Measurements from ENCODE around the gene RBKS. TPM values are rescaled to one million over a fixed set of nuclear protein-coding genes. Genes with fewer than 3 reads are reported as not detected.

The RBKS gene
- total and polyA plus RNA-seq, 2 of the 13 experiments (the other 11 are each of a cell fraction or from before 2014, with no cell fraction given), result 7.7 to 8.3 TPM

DNA sequence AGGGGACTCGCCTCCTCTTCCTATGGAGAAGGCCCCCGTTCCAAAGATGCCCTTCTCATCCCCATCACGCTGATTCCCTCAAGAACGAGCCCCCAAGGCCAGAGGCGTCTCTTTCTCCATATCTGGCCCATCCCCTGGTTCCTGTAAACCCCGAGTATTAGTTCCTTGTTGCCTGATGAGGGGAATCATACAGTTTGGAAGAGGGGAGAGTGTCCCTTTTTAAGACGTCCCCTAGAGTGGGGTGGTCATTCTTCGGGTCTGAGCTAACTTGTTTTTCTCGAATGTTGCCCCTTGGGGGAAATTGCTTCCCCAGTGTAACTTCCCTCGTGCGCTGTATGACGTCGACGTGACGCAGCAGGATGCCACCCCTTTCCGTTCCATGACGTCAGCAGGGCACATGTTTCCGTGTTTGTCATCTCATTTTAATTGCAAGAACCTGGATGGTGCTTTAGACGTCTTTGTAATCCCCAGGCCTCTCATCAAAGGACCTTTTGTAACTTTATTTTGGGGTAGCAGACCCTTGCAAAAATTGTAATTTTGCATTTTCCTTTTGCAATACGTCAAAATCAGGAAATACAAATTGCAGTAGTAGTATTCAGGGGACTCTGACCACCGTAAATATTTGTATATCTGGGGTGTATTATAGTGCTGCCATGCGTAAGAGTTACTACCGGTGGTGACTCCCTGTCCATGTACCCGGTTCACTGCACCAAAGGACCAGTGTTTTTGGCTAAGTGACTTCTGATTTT, 911 bp upstream of the RBKS start (continued):
- TF ChIP-seq ZNF451 (CRISPR knock-in tag; IDR thresholded peaks at IDR 0.05), result no peak
- TF ChIP-seq ZNF615 (CRISPR knock-in tag; IDR thresholded peaks at IDR 0.05; ENCODE audit: borderline replicate concordance), result peak; percentile 88; the same call in 1 of the 2 replicates
- TF ChIP-seq POGZ (CRISPR knock-in tag; IDR thresholded peaks at IDR 0.05), result peak; percentile 92
- TF ChIP-seq HIVEP1 (CRISPR knock-in tag; IDR thresholded peaks at IDR 0.05), result peak; percentile 90
- TF ChIP-seq MAZ (IDR thresholded peaks at IDR 0.05; ENCODE audit: borderline replicate concordance, low read depth, low read length), result 0 out of 2 replicates have a peak, but pooled peaks have one; percentile 15
- no peak for TF ChIP-seq MAZ (CRISPR knock-in tag; IDR thresholded peaks at IDR 0.05; ENCODE audit: low read depth)
- no peak for TF ChIP-seq HMGA1 (CRISPR knock-in tag; conservative IDR thresholded peaks at IDR 0.05)
- no peak for TF ChIP-seq SALL2 (CRISPR knock-in tag; IDR thresholded peaks at IDR 0.05)
- no peak for TF ChIP-seq ZNF33A (CRISPR knock-in tag; IDR thresholded peaks at IDR 0.05; ENCODE audit: borderline replicate concordance)
- TF ChIP-seq, protein P1, sequence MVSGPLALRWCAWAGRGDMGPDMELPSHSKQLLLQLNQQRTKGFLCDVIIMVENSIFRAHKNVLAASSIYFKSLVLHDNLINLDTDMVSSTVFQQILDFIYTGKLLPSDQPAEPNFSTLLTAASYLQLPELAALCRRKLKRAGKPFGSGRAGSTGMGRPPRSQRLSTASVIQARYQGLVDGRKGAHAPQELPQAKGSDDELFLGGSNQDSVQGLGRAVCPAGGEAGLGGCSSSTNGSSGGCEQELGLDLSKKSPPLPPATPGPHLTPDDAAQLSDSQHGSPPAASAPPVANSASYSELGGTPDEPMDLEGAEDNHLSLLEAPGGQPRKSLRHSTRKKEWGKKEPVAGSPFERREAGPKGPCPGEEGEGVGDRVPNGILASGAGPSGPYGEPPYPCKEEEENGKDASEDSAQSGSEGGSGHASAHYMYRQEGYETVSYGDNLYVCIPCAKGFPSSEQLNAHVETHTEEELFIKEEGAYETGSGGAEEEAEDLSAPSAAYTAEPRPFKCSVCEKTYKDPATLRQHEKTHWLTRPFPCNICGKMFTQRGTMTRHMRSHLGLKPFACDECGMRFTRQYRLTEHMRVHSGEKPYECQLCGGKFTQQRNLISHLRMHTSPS (CRISPR knock-in tag; IDR thresholded peaks at IDR 0.05; ENCODE audit: low read depth), result no peak
- TF ChIP-seq ZNF230 (CRISPR knock-in tag; IDR thresholded peaks at IDR 0.05), result no peak; the same call in 1 of the 2 replicates
- 0 out of 2 replicates have a peak, but pooled peaks have one; percentile 63 for TF ChIP-seq ZNF383 (CRISPR knock-in tag; IDR thresholded peaks at IDR 0.05; ENCODE audit: borderline replicate concordance)
- no peak for TF ChIP-seq FIP1L1 (IDR thresholded peaks at IDR 0.05; ENCODE audit: borderline replicate concordance, insufficient read depth, low read depth, low read length)
- no peak; the same call in 1 of the 2 replicates for TF ChIP-seq ZNF256 (CRISPR knock-in tag; conservative IDR thresholded peaks at IDR 0.05)
- TF ChIP-seq ZNF652 (CRISPR knock-in tag; IDR thresholded peaks at IDR 0.05; ENCODE audit: borderline replicate concordance, low read depth), result no peak
- no peak for TF ChIP-seq SNRNP70 (IDR thresholded peaks at IDR 0.05; ENCODE audit: low read depth, low read length)
- TF ChIP-seq YEATS4 (CRISPR knock-in tag; IDR thresholded peaks at IDR 0.05; ENCODE audit: borderline replicate concordance), result no peak
- peak; percentile 78 for TF ChIP-seq GATAD2A (CRISPR knock-in tag; IDR thresholded peaks at IDR 0.05)
- TF ChIP-seq TBL1XR1 (IDR thresholded peaks at IDR 0.05; ENCODE audit: borderline replicate concordance, low read length, partially characterized antibody), result peak; percentile 44
- no peak for TF ChIP-seq ZNF101 (CRISPR knock-in tag; IDR thresholded peaks at IDR 0.05; ENCODE audit: borderline replicate concordance, low read depth)
- TF ChIP-seq ISX (CRISPR knock-in tag; conservative IDR thresholded peaks at IDR 0.05), result no peak
- TF ChIP-seq, protein P2, sequence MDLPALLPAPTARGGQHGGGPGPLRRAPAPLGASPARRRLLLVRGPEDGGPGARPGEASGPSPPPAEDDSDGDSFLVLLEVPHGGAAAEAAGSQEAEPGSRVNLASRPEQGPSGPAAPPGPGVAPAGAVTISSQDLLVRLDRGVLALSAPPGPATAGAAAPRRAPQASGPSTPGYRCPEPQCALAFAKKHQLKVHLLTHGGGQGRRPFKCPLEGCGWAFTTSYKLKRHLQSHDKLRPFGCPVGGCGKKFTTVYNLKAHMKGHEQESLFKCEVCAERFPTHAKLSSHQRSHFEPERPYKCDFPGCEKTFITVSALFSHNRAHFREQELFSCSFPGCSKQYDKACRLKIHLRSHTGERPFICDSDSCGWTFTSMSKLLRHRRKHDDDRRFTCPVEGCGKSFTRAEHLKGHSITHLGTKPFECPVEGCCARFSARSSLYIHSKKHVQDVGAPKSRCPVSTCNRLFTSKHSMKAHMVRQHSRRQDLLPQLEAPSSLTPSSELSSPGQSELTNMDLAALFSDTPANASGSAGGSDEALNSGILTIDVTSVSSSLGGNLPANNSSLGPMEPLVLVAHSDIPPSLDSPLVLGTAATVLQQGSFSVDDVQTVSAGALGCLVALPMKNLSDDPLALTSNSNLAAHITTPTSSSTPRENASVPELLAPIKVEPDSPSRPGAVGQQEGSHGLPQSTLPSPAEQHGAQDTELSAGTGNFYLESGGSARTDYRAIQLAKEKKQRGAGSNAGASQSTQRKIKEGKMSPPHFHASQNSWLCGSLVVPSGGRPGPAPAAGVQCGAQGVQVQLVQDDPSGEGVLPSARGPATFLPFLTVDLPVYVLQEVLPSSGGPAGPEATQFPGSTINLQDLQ (CRISPR knock-in tag; IDR thresholded peaks at IDR 0.05), result no peak
- TF ChIP-seq, protein P3, sequence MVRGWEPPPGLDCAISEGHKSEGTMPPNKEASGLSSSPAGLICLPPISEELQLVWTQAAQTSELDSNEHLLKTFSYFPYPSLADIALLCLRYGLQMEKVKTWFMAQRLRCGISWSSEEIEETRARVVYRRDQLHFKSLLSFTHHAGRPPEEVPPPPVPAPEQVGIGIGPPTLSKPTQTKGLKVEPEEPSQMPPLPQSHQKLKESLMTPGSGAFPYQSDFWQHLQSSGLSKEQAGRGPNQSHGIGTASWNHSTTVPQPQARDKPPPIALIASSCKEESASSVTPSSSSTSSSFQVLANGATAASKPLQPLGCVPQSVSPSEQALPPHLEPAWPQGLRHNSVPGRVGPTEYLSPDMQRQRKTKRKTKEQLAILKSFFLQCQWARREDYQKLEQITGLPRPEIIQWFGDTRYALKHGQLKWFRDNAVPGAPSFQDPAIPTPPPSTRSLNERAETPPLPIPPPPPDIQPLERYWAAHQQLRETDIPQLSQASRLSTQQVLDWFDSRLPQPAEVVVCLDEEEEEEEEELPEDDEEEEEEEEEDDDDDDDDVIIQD (CRISPR knock-in tag; IDR thresholded peaks at IDR 0.05; ENCODE audit: low read depth), result peak; percentile 38; the same call in 1 of the 2 replicates
- TF ChIP-seq NBN (conservative IDR thresholded peaks at IDR 0.05), result no peak
- no peak for TF ChIP-seq MBD4 (IDR thresholded peaks at IDR 0.05; ENCODE audit: borderline replicate concordance, low read length)
- TF ChIP-seq SP5 (CRISPR knock-in tag; IDR thresholded peaks at IDR 0.05; ENCODE audit: borderline replicate concordance, low read depth), result no peak

Measured in HepG2 (cell line).